H9 (cell line): ENCODE data around the gene KAZN. TPM values are rescaled to one million over a fixed set of nuclear protein-coding genes. Genes with fewer than 3 reads are reported as not detected.

Experiments
- DNase-seq: peaks from one replicate; pipeline ENCODE4 v3.0.0-alpha.2; 2017
- H2AFZ ChIP-seq: one replicate; pipeline ENCODE4 v1.6.1; 2013; ENCODE audit warnings: mild to moderate bottlenecking, low read length, control low read depth, moderate library complexity
- H2AK5ac ChIP-seq: 2 replicates; pipeline ENCODE4 v1.6.1; 2013; ENCODE audit warnings: low read length, control low read depth, mixed read lengths; ENCODE audit not compliant: insufficient read length
- H2BK120ac ChIP-seq: one replicate; pipeline ENCODE4 v1.6.1; 2013; ENCODE audit warnings: low read depth, mild to moderate bottlenecking, low read length, control low read depth, inconsistent platforms; ENCODE audit not compliant: poor library complexity, severe bottlenecking
- H2BK12ac ChIP-seq: 2 replicates; pipeline ENCODE4 v1.6.1; 2013; ENCODE audit warnings: low read length, control low read depth, mixed read lengths, low read depth; ENCODE audit not compliant: insufficient read length
- H2BK15ac ChIP-seq: 2 replicates; pipeline ENCODE4 v1.6.1; 2013; ENCODE audit warnings: low read depth, low read length, control low read depth
- H2BK20ac ChIP-seq: one replicate; pipeline ENCODE4 v1.6.1; 2013; ENCODE audit warnings: low read depth, mild to moderate bottlenecking, low read length, control low read depth, inconsistent platforms; ENCODE audit not compliant: poor library complexity, severe bottlenecking
- H2BK5ac ChIP-seq: 2 replicates; pipeline ENCODE4 v1.6.1; 2013; ENCODE audit warnings: low read length, control low read depth, mixed read lengths; ENCODE audit not compliant: insufficient read length
- H3K14ac ChIP-seq: 2 replicates; pipeline ENCODE4 v1.6.1; 2013; ENCODE audit warnings: low read length, control low read depth; ENCODE audit not compliant: insufficient read depth
- H3K18ac ChIP-seq: 2 replicates; pipeline ENCODE4 v1.6.1; 2013; ENCODE audit warnings: low read depth, mild to moderate bottlenecking, mixed read lengths, low read length, control low read depth; ENCODE audit not compliant: insufficient read length
- H3K23ac ChIP-seq: 2 replicates; pipeline ENCODE4 v1.6.1; 2013; ENCODE audit warnings: low read length, control low read depth, mixed read lengths, low read depth; ENCODE audit not compliant: insufficient read length
- H3K23me2 ChIP-seq: 2 replicates; pipeline ENCODE4 v1.6.1; 2013; ENCODE audit warnings: low read depth, mild to moderate bottlenecking, mixed read lengths, low read length, control low read depth; ENCODE audit not compliant: insufficient read length, poor library complexity, severe bottlenecking
- H3K27ac ChIP-seq: 2 replicates; pipeline ENCODE4 v1.5.1; 2013; ENCODE audit warnings: low read length, control low read depth, mixed read lengths, low read depth; ENCODE audit not compliant: insufficient read length
- H3K27me3 ChIP-seq: 2 replicates; pipeline ENCODE4 v1.6.1; 2013; ENCODE audit warnings: low read length, control low read depth, inconsistent platforms; ENCODE audit not compliant: insufficient read depth
- H3K4ac ChIP-seq: 2 replicates; pipeline ENCODE4 v1.6.1; 2013; ENCODE audit warnings: low read depth, mild to moderate bottlenecking, control low read depth, inconsistent platforms, low read length, moderate library complexity
- H3K4me1 ChIP-seq: 2 replicates; pipeline ENCODE4 v1.6.1; 2013; ENCODE audit warnings: low read length, control low read depth, inconsistent platforms; ENCODE audit not compliant: insufficient read depth
- H3K4me2 ChIP-seq: 2 replicates; pipeline ENCODE4 v1.6.1; 2013; ENCODE audit warnings: low read length, control low read depth, mixed read lengths; ENCODE audit not compliant: insufficient read length, insufficient read depth
- H3K56ac ChIP-seq: 2 replicates; pipeline ENCODE4 v1.6.1; 2013; ENCODE audit warnings: low read depth, mild to moderate bottlenecking, mixed read lengths, low read length, control low read depth; ENCODE audit not compliant: insufficient read length
- H3K79me1 ChIP-seq: 2 replicates; pipeline ENCODE4 v1.6.1; 2013; ENCODE audit warnings: low read depth, mild to moderate bottlenecking, moderate library complexity, low read length, control low read depth, inconsistent platforms; ENCODE audit not compliant: insufficient read depth, poor library complexity, severe bottlenecking
- H3K79me2 ChIP-seq: 2 replicates; pipeline ENCODE4 v1.6.1; 2013; ENCODE audit warnings: low read length, control low read depth, inconsistent platforms; ENCODE audit not compliant: insufficient read depth
- H3K9ac ChIP-seq: 2 replicates; pipeline ENCODE4 v1.6.1; 2013; ENCODE audit warnings: low read length, control low read depth, mixed read lengths; ENCODE audit not compliant: insufficient read length; ENCODE audit errors: extremely low read depth
- H3K9me3 ChIP-seq: one replicate; pipeline ENCODE4 v1.6.1; 2013; ENCODE audit warnings: low read depth, low read length, inconsistent platforms; ENCODE audit not compliant: control insufficient read depth
- H3T11ph ChIP-seq: one replicate; pipeline ENCODE4 v1.6.1; 2013; ENCODE audit warnings: mild to moderate bottlenecking, low read length, control low read depth, inconsistent platforms
- H4K20me1 ChIP-seq: one replicate; pipeline ENCODE4 v1.6.1; 2013; ENCODE audit not compliant: control insufficient read depth, insufficient read length, insufficient read depth
- H4K5ac ChIP-seq: 2 replicates; pipeline ENCODE4 v1.6.1; 2013; ENCODE audit warnings: low read depth, mild to moderate bottlenecking, mixed read lengths, low read length, control low read depth; ENCODE audit not compliant: insufficient read length
- H4K8ac ChIP-seq: replicated peaks from 2 replicates; pipeline ENCODE4 v1.6.1; 2013; ENCODE audit warnings: low read length, control low read depth, mixed read lengths, low read depth; ENCODE audit not compliant: insufficient read length
- H4K91ac ChIP-seq: 2 replicates; pipeline ENCODE4 v1.6.1; 2013; ENCODE audit warnings: low read depth, mild to moderate bottlenecking, moderate library complexity, mixed read lengths, low read length, control low read depth; ENCODE audit not compliant: insufficient read length
- H3K27ac Mint-ChIP-seq, 3 experiments: 2 replicates in 2 of 3; 3 replicates in 1 of 3; pipeline ENCODE4 v1.8.0; 2020 to 2021; ENCODE audit warnings: mixed read lengths in 3 of 3, mild to moderate bottlenecking in 1 of 3, moderate library complexity in 1 of 3
- H3K27me3 Mint-ChIP-seq: 2 replicates; pipeline ENCODE4 v1.8.0; 2021; ENCODE audit warnings: low read depth, mild to moderate bottlenecking, moderate library complexity, mixed read lengths
- H3K36me3 Mint-ChIP-seq, 3 experiments: 2 replicates in 2 of 3; 3 replicates in 1 of 3; pipeline ENCODE4 v1.8.0; 2020 to 2021; ENCODE audit warnings: low read depth in 3 of 3, mixed read lengths in 3 of 3; ENCODE audit not compliant: insufficient read depth in 1 of 3
- H3K4me1 Mint-ChIP-seq, 2 experiments: 2 replicates each; pipeline ENCODE4 v1.8.0; 2020; ENCODE audit warnings: mixed read lengths in 2 of 2
- H3K4me3 Mint-ChIP-seq, 2 experiments: 2 replicates in 1 of 2; 3 replicates in 1 of 2; pipeline ENCODE4 v1.8.0; 2020 to 2021; ENCODE audit warnings: mild to moderate bottlenecking in 2 of 2, mixed read lengths in 2 of 2, moderate library complexity in 1 of 2
- H3K9me3 Mint-ChIP-seq, 2 experiments: 2 replicates in 1 of 2; 3 replicates in 1 of 2; pipeline ENCODE4 v1.8.0; 2020; ENCODE audit warnings: mild to moderate bottlenecking in 2 of 2, mixed read lengths in 2 of 2, moderate library complexity in 1 of 2
- CTCF ChIP-seq: fragments of 200-600 bp; sonication (generic); conservative IDR thresholded peaks from 3 replicates; pipeline ENCODE4 v1.8.0; 2021; ENCODE audit warnings: antibody characterized with exemption, mild to moderate bottlenecking
- WGBS: extraction: QIAGEN DNeasy Blood & Tissue Kit; methylation state at CpG from one replicate; pipeline ENCODE4 v1.1.7; 2013; ENCODE audit warnings: missing lambda C conversion rate, low lambda C conversion rate, mixed read lengths; ENCODE audit not compliant: insufficient read length; ENCODE audit errors: extremely low coverage; 5-methylcytosine and 5-hydroxymethylcytosine counted together
- total RNA-seq: library from RNA; stranded (reverse); gene quantifications from 2 replicates; pipeline ENCODE4 v1.2.1, GENCODE V29; 2021

Gene KAZN
- total RNA-seq, 1 experiment from 2014 or later = 7.6 TPM

- Histone ChIP-seq H3K27me3 (no peaks in the 10 kb centered on the region), H3K18ac (no peak overlapping the region), H3K9ac (no peak overlapping the region), H3K9me3 (no peaks in the 10 kb centered on the region), H3T11ph (no peak overlapping the region), H3K23ac (no peak overlapping the region), H4K91ac (no peak overlapping the region), H2BK5ac (no peak overlapping the region), H3K79me1 (no peaks in the 10 kb centered on the region), H4K8ac (no peak overlapping the region), H3K14ac (no peak overlapping the region), H4K5ac (no peak overlapping the region), H3K4ac (no peak overlapping the region), H2BK20ac (no peak overlapping the region), H3K56ac (no peak overlapping the region), H2BK12ac (no peak overlapping the region), H3K4me1 (no peaks in the 10 kb centered on the region; the same call in 1 of the 2 replicates), H2AK5ac (no peak overlapping the region), H3K27ac (no peak overlapping the region), H2BK15ac (no peak overlapping the region), H4K20me1 (no peaks in the 10 kb centered on the region), H3K4me2 (no peak overlapping the region), H2BK120ac (no peak overlapping the region), H3K23me2 (no peaks in the 10 kb centered on the region), H3K79me2 (no peaks in the 10 kb centered on the region), H2AFZ (no peak overlapping the region)
- no peak for DNase-seq
- H3K9me3 Mint-ChIP-seq = peaks cover 3 to 4% of the 10 kb centered on the region in 2 experiments; a peak in 3 of 5 replicates
- no peak for TF ChIP-seq CTCF
- no peak overlapping the region for H3K27ac Mint-ChIP-seq
- peaks cover 30% of the 10 kb centered on the region in 2 experiments for H3K4me1 Mint-ChIP-seq
- WGBS = no CpG with 5 or more reads among the region's 11 CpGs
- no peak overlapping the region for H3K4me3 Mint-ChIP-seq
- peaks cover 0 to 4% (median 0%) of the 10 kb centered on the region in 3 experiments; a peak in 2 of 7 replicates for H3K36me3 Mint-ChIP-seq
- no peaks in the 10 kb centered on the region for H3K27me3 Mint-ChIP-seq
These were observed 27.1 kb downstream of the KAZN start for GRCh38 chr1:14625572-14625971.
